GM18951 (cell line): ENCODE results near the gene TNS3.

ENCODE experiments used
- POLR2A ChIP-seq: IDR thresholded peaks from 4 replicates; pipeline ENCODE4 v1.6.1; 2011; ENCODE audit warnings: mild to moderate bottlenecking; ENCODE audit not compliant: insufficient read length, insufficient read depth; ENCODE audit errors: extremely low read depth
- in situ Hi-C: fragments of 300-500 bp; cut with MboI; formaldehyde crosslinking; loops from one replicate; pipeline ENCODE4 v1.12.0; 2022; ENCODE audit warnings: low sequenced_read_pairs, mixed read lengths, inconsistent platforms; ENCODE audit not compliant: unreplicated experiment

The TNS3 gene

DNA sequence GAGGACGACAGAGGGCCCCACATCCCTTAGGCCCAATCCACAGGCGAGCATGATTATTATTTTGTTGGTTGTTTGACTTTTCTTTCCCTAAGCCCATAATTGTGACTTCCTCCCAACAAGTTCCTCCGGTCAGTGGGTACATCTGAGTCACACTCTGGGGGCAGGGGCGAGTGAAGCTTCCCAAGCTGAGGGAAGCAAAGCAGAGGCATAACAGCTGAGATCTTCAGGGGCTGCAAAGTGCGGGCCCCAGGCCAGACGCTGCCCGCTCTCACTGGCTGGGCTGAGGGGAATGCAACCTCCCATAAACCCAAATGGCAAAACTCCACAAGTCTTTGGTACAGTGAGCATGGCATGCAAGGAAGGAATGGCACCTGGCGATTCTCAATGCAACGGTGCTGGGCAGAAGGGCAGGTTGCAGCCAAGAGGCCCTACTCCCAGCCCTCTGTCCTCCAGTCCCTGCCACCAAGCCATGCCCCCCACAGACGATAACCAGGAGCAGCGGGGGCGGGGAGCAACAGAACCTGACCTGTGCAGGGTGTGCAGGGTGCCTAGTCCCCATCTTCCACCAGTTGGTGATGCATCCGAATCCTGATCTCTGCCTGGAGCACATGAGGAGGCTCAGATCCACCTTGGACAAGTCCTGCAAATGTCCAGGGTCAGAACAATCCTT lies 25.3 kb downstream of the TNS3 start:
- in situ Hi-C loops, result no loop called here

GRCh38 chr7:47553309-47553708 lies 28.6 kb downstream of the TNS3 start:
- in situ Hi-C loops, result no loop called here
- TF ChIP-seq POLR2A, result no peak

More for the DNA sequence above, 25.3 kb downstream of the TNS3 start:
- TF ChIP-seq POLR2A, result no peak

- no peak for TF ChIP-seq POLR2A
- in situ Hi-C loops, result no loop called here
These were observed 29.3 kb downstream of the TNS3 start for GRCh38 chr7:47552621-47553020.

GRCh38 chr7:47551668-47552440 lies 30.1 kb downstream of the TNS3 start:
- no peak for TF ChIP-seq POLR2A
- in situ Hi-C loops, result no loop called here

- in situ Hi-C loops, result no loop called here
- no peak for TF ChIP-seq POLR2A
These were observed 31.0 kb downstream of the TNS3 start for GRCh38 chr7:47550788-47551470.

- TF ChIP-seq POLR2A, result no peak
- in situ Hi-C loops, result no loop called here
These were observed 32.0 kb downstream of the TNS3 start for GRCh38 chr7:47549916-47550315.

- TF ChIP-seq POLR2A, result no peak
- in situ Hi-C loops, result no loop called here
These were observed 32.5 kb downstream of the TNS3 start for GRCh38 chr7:47549397-47549796.

DNA sequence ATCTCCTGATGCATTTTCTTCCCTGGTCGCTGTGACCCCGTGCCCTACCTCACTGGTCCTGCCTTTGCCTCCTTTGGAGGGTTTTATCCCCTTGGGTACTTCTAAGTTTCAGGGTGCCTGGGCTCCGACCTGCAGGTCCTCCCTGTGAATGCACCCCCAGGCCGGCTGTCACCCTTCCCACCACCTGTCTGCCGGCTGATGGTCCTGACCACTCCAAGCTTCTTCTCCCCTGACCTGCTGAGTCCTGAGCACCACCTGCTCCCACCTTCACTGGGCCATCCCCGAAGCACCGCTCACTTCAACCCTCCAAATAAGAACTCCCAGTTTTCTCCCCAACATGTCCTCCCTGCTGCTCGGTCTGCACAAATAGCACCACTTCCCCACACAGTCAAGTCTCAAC lies 33.4 kb downstream of the TNS3 start:
- TF ChIP-seq POLR2A, result no peak
- in situ Hi-C loops, result no loop called here

- no peak for TF ChIP-seq POLR2A
- in situ Hi-C loops, result no loop called here
These were observed 35.0 kb downstream of the TNS3 start for GRCh38 chr7:47546733-47547494.

- no peak for TF ChIP-seq POLR2A
- in situ Hi-C loops, result no loop called here
These were observed 35.7 kb downstream of the TNS3 start for GRCh38 chr7:47546171-47546570.

DNA sequence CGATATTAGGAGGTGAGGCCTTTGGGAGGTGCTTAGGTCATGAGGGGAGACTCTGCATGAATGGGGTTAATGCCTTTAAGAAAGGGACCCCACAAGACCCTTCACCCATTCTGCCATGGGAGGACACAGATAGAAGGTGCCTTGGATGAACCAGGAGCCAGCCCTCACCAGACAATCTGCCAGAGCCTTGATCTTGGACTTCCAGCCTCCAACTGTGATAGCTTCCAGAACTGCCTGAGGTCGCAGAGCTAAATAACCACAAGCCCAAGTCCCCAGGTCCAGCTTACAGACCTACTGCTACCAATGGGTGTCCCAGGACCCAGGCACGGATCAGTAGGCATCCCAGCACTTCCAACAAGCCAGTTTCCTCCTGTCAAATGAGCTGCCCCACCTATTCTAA lies 37.5 kb downstream of the TNS3 start:
- no peak for TF ChIP-seq POLR2A
- in situ Hi-C loops, result no loop called here

- TF ChIP-seq POLR2A, result no peak
- in situ Hi-C loops, result no loop called here
These were observed 38.2 kb downstream of the TNS3 start for GRCh38 chr7:47543714-47544113.

- in situ Hi-C loops, result no loop called here
- TF ChIP-seq POLR2A, result no peak
These were observed 38.9 kb downstream of the TNS3 start for GRCh38 chr7:47543056-47543455.
